HG03060 (cell line): Measurements from ENCODE around the gene DPH5.
"Not testable (repeated sequence)": the region's sequence is repeated elsewhere in the genome, so short reads cannot be mapped to it uniquely, and the experiment has no call there.

Experiments used
- ATAC-seq: cut with Tn5 transposase; IDR thresholded peaks from one replicate; pipeline ENCODE4 v1.9.1; 2021; ENCODE audit warnings: low read depth, moderate number of reproducible peaks; ENCODE audit not compliant: unreplicated experiment

Gene DPH5

DNA sequence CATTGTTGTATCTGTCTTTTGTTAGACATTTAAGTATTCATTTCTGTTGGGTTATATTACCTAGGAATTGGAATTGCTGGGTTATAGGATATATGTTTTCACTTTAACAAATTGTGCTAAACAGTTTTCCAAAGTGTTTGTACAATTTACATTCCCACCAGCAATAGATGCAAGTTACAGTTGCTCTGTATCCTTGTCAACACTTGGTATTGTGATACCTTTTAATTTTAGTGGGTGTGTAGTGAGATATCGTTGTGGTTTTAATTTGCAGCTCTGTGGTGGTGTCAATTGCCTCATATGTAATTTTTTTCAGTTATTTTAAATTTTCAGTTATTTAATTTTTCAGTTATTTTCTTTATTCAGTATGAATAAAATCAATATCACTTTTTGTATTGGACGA, 7.4 kb upstream of the DPH5 start:
- ATAC-seq, result no peak

- not testable (repeated sequence) for ATAC-seq
Observed at GRCh38 chr1:101032129-101032528, 6.5 kb upstream of the DPH5 start.

DNA sequence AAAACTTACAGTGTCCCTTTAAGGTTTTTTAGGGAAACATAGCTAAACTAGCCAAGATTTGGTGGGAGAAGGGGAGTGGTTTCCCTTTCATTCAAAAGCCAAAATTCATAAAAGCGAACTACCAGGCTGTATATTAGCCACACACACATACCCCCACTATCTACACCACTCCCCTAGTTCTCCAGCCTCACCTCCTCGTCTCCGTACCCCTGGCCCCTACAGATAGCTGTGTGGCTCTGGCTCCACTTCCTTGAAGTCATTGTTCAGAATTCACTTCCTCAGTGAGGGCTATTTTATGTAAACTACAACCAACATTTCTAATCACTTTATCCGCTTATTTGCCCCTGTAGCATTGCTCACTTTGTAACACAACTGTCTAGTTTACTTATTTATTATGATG, 5.3 kb upstream of the DPH5 start:
- ATAC-seq, result no peak

DNA sequence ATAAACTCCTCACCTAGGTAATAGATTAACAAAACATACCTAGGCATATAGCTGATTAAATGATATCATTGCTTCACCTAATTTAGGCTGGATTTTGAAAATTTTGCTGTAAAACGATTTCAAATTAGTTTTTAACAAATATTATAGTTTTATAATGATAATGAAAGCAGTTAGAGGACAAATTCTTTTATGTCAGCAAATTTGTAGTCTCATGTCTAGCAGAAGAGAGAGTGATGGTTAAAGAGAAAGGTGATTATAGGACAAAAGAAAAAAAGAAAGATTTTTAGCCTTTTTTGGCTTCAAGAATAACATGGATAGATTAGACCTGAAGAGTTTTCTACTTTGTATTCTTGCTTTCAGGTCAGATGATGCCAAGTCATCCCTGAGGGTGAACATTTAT, 3.6 kb upstream of the DPH5 start:
- no peak for ATAC-seq

GRCh38 chr1:101028466-101028865, 2.9 kb upstream of the DPH5 start:
- ATAC-seq, result no peak

DNA sequence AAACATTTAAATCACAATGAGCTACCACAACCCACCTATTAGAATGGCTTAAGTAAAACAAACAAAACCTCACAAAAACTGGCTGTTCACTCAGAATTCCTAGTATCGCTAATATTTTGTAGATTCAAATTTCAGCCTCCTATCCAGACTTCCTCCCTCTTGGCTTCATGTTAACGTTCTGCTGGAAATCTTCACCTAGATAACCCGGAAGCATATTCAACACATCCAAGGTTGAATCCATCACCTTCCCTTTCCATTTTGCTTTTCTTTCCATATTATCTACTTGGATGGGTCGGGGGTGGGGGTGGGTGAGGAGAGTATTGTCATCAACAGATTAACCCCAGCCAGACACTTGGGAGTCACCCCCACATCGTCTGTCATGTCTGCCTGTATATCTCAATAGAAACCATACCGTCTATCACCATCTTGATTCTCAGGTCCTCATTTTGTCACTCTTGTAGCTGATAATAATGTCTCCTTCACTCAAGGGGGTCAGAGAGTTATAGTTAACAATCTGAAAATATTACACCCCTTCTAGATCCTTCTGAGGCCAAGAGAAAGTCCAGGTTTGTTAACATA, 1.7 kb upstream of the DPH5 start:
- ATAC-seq, result no peak

DNA sequence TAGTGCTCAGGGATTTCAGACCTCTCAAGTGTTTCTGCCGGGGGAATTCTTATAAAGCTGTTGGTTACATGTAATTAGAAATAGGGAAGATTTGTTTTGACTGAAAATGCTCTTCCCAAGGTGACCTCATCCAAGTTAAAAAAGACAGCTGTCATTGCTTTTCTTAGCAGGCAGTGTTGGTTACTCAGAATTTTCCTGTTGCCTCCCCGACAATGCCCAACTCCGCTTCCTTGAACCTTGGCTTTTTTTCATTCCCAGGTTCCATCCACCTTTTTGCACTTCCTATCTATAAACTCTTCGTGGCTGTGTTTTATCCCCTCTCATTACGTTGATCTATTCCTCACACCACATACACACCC, 825 bp upstream of the DPH5 start:
- ATAC-seq, result no peak

DNA sequence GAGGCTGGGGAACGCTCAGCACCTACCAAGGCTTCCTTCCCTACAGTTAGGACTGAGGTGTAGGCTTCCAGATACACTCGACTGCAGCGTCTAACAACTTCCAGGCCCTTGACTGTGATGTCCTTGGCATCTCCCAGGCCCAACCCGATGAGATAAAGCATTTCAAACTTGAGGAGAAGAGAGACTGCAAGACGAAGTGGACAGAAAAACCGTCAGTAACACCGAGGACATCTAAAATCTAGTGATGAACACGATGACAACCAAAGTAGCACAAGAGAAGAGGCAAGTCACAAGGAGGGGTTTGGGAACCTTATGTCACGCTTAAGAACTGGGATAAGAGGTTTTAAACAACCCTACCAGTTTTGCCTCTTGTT, 314 bp downstream of the DPH5 start:
- peak; percentile 12 for ATAC-seq

- no peak for ATAC-seq
Observed at GRCh38 chr1:101022294-101022693, 3.3 kb downstream of the DPH5 start.

GRCh38 chr1:101017448-101017847, 8.1 kb downstream of the DPH5 start:
- no peak for ATAC-seq

- ATAC-seq, result no peak
Observed at GRCh38 chr1:101013776-101014175, 11.8 kb downstream of the DPH5 start.

GRCh38 chr1:101008229-101008834, 17.3 kb downstream of the DPH5 start:
- ATAC-seq, result no peak

DNA sequence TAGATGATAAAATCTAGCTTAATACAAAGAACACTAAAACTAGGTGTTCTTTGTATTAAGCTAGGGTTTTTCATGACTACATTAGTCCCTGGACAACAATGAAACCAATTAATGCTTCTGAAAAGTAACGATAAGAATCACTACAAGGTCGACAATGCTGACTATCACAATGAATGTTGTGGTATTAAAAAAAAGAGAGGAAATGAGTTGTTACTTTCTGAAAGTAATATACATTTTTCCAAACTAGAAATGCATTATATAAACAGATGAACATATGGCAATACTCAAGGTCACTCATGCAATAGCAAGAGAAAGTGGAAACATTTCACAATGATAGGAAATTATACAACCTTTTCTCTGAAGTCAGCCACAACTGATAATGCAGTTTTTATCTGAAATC, 19.0 kb downstream of the DPH5 start:
- no peak for ATAC-seq

GRCh38 chr1:101005871-101006270, 19.7 kb downstream of the DPH5 start:
- no peak for ATAC-seq

DNA sequence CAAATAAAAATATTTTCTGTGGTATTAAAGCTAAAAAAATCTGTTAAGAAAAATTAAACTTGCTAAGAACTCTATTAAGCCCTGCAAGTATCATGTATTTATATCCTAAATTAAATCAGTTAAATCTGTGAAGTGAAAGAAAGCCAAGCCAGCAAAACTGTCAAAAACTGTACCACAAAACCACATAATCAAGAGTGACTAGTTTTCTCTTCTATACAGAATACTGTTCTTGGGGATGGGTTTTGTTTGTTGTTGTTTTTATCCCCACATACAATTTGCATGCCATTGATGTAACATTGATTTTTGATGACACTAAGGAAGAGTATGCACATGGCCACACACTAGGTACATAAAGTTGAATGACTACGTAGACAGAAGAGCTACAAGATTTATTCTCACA, 20.4 kb downstream of the DPH5 start:
- ATAC-seq, result no peak

DNA sequence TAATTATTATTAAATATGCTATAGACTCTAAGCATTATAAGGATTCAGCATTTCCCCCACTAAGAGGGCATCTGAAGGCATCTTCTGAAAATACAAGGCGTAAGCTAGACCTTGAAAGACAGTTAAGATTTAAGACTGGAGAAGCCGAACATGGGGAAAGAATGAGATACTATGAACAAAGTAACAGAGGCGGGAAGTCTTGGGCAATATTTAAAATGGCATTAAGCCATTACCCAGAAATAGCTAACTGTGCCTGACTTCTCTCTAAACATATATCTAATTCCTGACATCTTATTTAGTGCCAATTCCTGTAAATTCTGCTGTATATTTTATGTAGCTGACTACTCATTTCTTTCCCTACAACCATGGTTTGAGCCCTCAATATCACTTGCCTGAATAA, 20.9 kb downstream of the DPH5 start:
- no peak for ATAC-seq

GRCh38 chr1:101004061-101004460, 21.5 kb downstream of the DPH5 start:
- no peak for ATAC-seq

DNA sequence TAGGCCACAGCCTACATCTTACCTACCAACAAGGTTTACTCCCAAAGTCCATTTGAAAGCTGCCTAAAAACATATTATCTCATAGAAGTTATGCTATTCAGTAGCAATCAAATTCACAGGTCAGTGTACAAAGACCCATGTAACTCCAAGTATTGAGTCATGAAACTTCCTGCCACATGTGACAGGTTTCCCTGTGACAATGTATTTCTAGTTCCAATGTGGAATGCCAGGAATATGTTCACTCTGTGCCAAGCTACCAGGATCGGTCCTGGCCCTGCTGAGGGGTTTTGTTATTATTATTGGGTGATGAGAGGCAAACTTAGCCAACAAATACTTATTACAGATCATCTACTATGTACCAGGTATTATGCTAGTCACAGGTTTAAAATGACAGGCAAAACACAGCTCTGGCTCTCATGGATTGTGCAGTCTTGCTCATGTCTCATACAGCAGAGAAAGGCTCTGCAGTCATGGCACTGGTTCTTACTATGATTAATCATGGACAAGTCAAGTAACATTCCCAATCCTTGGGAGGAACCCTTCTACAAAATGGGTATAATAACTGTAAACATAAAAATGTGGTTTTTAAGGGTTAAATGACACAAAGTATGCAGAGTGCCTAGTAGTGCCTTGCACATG, 22.5 kb downstream of the DPH5 start:
- no peak for ATAC-seq

DNA sequence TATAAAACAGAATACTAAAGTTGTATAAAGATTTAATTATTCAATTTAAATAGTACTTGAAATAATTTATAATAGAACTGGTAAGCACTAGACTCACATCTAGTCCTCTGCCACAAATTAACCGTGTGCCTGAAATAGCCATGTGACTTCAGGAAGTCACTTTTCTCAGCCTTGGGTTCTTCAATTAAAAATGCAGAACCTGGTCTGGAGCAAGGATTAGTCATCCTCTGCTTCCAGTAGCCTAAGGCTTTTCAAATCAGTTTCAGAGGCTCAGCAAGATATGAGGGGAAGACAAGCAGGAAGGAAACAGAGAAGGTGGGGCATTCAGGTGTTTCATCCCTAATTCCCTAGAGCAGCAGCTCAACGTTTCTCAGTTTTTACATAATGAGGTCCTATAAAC, 23.0 kb downstream of the DPH5 start:
- ATAC-seq, result no peak

DNA sequence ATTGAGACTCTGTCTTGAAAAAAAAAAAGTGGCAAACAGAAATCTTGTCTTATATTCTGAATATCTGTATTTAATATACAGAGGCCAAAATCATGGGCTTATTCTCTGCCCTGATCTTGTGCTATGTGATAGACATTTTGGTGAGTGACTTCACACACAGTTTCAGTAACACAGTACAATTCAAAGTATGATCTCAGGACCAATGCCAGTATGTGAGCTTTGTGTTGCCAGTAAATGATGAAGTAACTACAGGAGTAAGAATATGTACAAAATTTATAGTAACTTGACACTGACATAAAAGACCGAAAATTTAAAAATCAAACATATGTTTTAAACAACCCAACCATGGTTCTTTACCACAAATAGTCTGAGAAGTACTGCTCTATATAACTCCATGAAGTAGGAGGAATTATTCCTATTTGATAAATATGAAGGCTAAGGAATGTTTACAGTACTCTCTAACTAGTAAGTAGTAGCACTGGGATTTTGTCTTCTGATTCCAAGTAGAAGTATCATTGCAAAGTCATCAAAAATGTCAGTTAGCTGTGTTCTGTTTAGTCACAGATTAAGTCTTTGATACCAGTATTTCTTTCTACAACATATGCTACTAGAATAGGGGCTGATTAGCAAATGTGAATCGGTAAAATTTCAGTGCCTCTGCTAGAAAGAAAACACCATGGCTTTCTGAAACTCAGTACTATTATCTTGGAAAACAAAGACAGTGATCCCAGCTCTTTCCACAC, 25.3 kb downstream of the DPH5 start:
- ATAC-seq, result no peak

DNA sequence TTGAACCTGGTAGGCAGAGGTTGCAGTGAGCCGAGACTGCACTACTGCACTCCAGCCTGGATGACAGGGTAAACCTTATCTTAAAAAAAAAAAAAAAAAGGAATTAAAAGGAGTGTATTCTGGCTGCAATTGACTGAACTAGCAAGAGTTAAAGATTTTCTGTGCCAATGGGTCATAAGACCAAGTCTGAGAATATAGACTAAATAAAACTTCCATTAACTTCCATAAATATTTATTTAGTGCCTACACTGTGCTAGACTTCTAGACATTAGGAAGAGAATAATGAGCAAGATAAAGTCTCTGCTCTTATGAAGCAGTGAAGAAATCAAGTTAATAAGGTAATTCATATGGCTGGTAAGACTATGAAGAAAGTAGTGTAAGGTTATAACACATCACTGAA, 27.2 kb downstream of the DPH5 start:
- ATAC-seq, result no peak
